Testis (tissue), 2 donors: ENCODE measurements around the gene SLC9A3.

ENCODE experiments used
- CTCF ChIP-seq, 3 experiments: fragments of 450-650 bp in 2 of 3; fragments of 200-600 bp in 1 of 3; sonication (generic) in 1 of 3; IDR thresholded peaks; one replicate each; pipeline ENCODE4 v1.5.1; 2016 to 2019; ENCODE audit warnings: antibody characterized with exemption in 3 of 3, mild to moderate bottlenecking in 2 of 3, moderate library complexity in 1 of 3
- POLR2A ChIP-seq: fragments of 450-650 bp; IDR thresholded peaks from one replicate; pipeline ENCODE4 v1.6.1; 2017; ENCODE audit warnings: antibody characterized with exemption, mild to moderate bottlenecking, moderate library complexity

GRCh38 chr5:569868-570361 lies 45.7 kb upstream of the SLC9A3 start:
- no peak for TF ChIP-seq POLR2A
- no peak for TF ChIP-seq CTCF (IDR thresholded peaks at IDR 0.05)
